OCI-LY7 (cell line): ENCODE results near the gene PRKX. TPM values are rescaled to one million over a fixed set of nuclear protein-coding genes. Genes with fewer than 3 reads are reported as not detected.
"Not testable (repeated sequence)": the region's sequence is repeated elsewhere in the genome, so short reads cannot be mapped to it uniquely, and the experiment has no call there.

Experiments
- BruUV-seq: library from RNA; stranded (reverse); fragments of 400-500 nt; replicated peaks from 2 replicates; lab custom pipeline; 2021; lab: Mats Ljungman, UMichigan
- CTCF ChIA-PET: fragments of 300-600 bp; sonication (Branson Sonifier 250); formaldehyde crosslinking; loops from one replicate; lab custom pipeline; 2022; ENCODE audit warnings: antibody characterized with exemption; ENCODE audit not compliant: unreplicated experiment; lab: Charles Lee
- POLR2A ChIA-PET: fragments of 300-600 bp; sonication (Branson Sonifier 250); formaldehyde crosslinking; loops from one replicate; lab custom pipeline; 2022; ENCODE audit warnings: antibody characterized with exemption; lab: Charles Lee
- DNase-seq: peaks from one replicate; pipeline ENCODE4 v3.0.0-alpha.2; 2015; ENCODE audit warnings: low spot score
- H2AFZ ChIP-seq: fragments of 200-600 bp; sonication (generic), shearing (Covaris generic); 2 replicates; pipeline ENCODE4 v1.6.1; 2014; ENCODE audit warnings: mild to moderate bottlenecking, antibody characterized with exemption, low read length, moderate library complexity
- H3K27ac ChIP-seq: fragments of 200-600 bp; sonication (generic); 2 replicates; pipeline ENCODE4 v1.5.1; 2014; ENCODE audit warnings: mixed run types, low read depth, mild to moderate bottlenecking, moderate library complexity, low read length, inconsistent platforms; ENCODE audit not compliant: poor library complexity, severe bottlenecking
- H3K36me3 ChIP-seq: fragments of 200-600 bp; sonication (generic); 2 replicates; pipeline ENCODE4 v1.6.1; 2014; ENCODE audit warnings: mild to moderate bottlenecking, antibody characterized with exemption, low read length, moderate library complexity, mixed read lengths; ENCODE audit not compliant: insufficient read depth
- H3K4me1 ChIP-seq: fragments of 200-600 bp; sonication (generic); 2 replicates; pipeline ENCODE4 v1.5.1; 2014; ENCODE audit warnings: mild to moderate bottlenecking, low read length; ENCODE audit not compliant: insufficient read depth, poor library complexity, severe bottlenecking
- H3K4me2 ChIP-seq: fragments of 200-600 bp; sonication (generic); 2 replicates; pipeline ENCODE4 v1.6.1; 2014; ENCODE audit warnings: mild to moderate bottlenecking, low read length
- H3K4me3 ChIP-seq: fragments of 200-600 bp; sonication (generic); 2 replicates; pipeline ENCODE4 v1.5.1; 2014; ENCODE audit warnings: mild to moderate bottlenecking, low read depth, low read length; ENCODE audit not compliant: poor library complexity, severe bottlenecking
- H3K79me2 ChIP-seq: fragments of 200-600 bp; sonication (generic); 2 replicates; pipeline ENCODE4 v1.6.1; 2016; ENCODE audit warnings: low read depth, mild to moderate bottlenecking, low read length, moderate library complexity, mixed read lengths; ENCODE audit not compliant: insufficient read depth
- H3K9me2 ChIP-seq: fragments of 200-600 bp; sonication (generic); 2 replicates; pipeline ENCODE4 v1.6.1; 2016; ENCODE audit warnings: mild to moderate bottlenecking, low read length, mixed read lengths; ENCODE audit not compliant: insufficient read depth
- H3K9me3 ChIP-seq: fragments of 200-600 bp; sonication (generic); 2 replicates; pipeline ENCODE4 v1.6.1; 2014; ENCODE audit warnings: mild to moderate bottlenecking, mixed run types, low read length, mixed read lengths
- H4K20me1 ChIP-seq: fragments of 200-600 bp; sonication (generic); 2 replicates; pipeline ENCODE4 v1.6.1; 2014; ENCODE audit warnings: mild to moderate bottlenecking, antibody characterized with exemption, low read length, moderate library complexity, mixed read lengths; ENCODE audit not compliant: insufficient read depth
- EZH2phosphoT487 ChIP-seq: fragments of 200-600 bp; sonication (generic); IDR thresholded peaks from 2 replicates; pipeline ENCODE4 v1.6.1; 2018; ENCODE audit warnings: low read depth, borderline replicate concordance, mild to moderate bottlenecking, mixed run types, antibody characterized with exemption, low read length, moderate library complexity, mixed read lengths
- intact Hi-C: fragments of 100-400 bp; cut with micrococcal nuclease; formaldehyde crosslinking; loops from one replicate; pipeline ENCODE4 v1.10.0; 2022; ENCODE audit not compliant: unreplicated experiment
- total RNA-seq, 2 experiments: library from RNA; depleted of rRNA in 1 of 2; stranded (reverse); fragments of >200 nt in 1 of 2; shearing (Covaris generic) in 1 of 2; gene quantifications; 2 replicates each; pipeline ENCODE4 v1.2.3, GENCODE V29; 2014 to 2022
- TF ChIP-seq, protein P1 (sequence below): fragments of 200-600 bp; sonication (generic); conservative IDR thresholded peaks from 2 replicates; pipeline ENCODE4 v1.5.1; 2014; ENCODE audit warnings: mild to moderate bottlenecking, antibody characterized with exemption, low read length, moderate library complexity, mixed read lengths

PRKX gene
- total RNA-seq, 2 experiments from 2014 or later: 14.6 to 23.6 TPM

DNA sequence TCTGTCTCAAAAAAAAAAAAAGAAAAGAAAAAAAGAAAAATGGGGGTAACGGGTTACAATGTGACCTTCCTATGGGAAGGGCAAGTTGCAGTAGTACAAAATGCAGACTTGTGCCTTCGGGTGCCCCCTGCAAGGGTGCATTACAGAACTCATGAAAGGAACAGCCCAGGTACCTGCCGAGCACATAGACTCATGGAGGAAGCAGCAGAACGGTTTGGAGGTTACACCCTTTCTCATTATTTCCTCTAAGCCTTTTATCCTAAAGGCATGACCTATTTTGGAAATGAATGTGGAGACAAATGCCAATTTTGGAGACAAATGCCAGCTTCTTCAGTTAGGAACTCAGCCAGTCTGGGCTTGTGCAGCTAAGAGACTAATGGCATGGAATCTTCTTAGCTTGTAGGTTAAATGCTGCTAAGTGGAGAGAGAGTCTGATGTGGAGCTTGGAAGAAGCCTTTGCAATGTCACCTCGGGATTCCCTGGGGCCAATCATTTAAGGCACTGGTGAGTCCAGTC lies 44.1 kb upstream of the PRKX start:
- no peak overlapping the region for H3K4me2 ChIP-seq
- H3K9me2 ChIP-seq: no peaks in the 10 kb centered on the region
- no peaks in the 10 kb centered on the region for H3K4me1 ChIP-seq
- POLR2A ChIA-PET: no interaction called here
- TF ChIP-seq, protein P1, sequence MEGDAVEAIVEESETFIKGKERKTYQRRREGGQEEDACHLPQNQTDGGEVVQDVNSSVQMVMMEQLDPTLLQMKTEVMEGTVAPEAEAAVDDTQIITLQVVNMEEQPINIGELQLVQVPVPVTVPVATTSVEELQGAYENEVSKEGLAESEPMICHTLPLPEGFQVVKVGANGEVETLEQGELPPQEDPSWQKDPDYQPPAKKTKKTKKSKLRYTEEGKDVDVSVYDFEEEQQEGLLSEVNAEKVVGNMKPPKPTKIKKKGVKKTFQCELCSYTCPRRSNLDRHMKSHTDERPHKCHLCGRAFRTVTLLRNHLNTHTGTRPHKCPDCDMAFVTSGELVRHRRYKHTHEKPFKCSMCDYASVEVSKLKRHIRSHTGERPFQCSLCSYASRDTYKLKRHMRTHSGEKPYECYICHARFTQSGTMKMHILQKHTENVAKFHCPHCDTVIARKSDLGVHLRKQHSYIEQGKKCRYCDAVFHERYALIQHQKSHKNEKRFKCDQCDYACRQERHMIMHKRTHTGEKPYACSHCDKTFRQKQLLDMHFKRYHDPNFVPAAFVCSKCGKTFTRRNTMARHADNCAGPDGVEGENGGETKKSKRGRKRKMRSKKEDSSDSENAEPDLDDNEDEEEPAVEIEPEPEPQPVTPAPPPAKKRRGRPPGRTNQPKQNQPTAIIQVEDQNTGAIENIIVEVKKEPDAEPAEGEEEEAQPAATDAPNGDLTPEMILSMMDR: no peak
- TF ChIP-seq EZH2phosphoT487: no peak
- CTCF ChIA-PET: no interaction called here
- no peaks in the 10 kb centered on the region for H3K79me2 ChIP-seq
- intact Hi-C loops: no loop called here
- no peaks in the 10 kb centered on the region for H4K20me1 ChIP-seq
- no peak overlapping the region for H2AFZ ChIP-seq
- no peak for DNase-seq
- H3K9me3 ChIP-seq: no peaks in the 10 kb centered on the region
- no peak overlapping the region for H3K4me3 ChIP-seq
- no TSS peak for BruUV-seq
- H3K27ac ChIP-seq: no peak overlapping the region
- no peaks in the 10 kb centered on the region for H3K36me3 ChIP-seq

GRCh38 chrX:3748052-3748559 lies 34.7 kb upstream of the PRKX start:
- ChIA-PET POLR2A (no interaction called here), CTCF (no interaction called here)
- TF ChIP-seq EZH2phosphoT487: no peak
- TF ChIP-seq, protein P1: no peak
- Histone ChIP-seq H3K79me2 (no peaks in the 10 kb centered on the region), H3K9me3 (no peaks in the 10 kb centered on the region), H3K36me3 (no peaks in the 10 kb centered on the region), H3K4me1 (no peaks in the 10 kb centered on the region), H3K27ac (no peak overlapping the region), H2AFZ (no peak overlapping the region), H4K20me1 (no peaks in the 10 kb centered on the region), H3K4me3 (no peak overlapping the region), H3K9me2 (no peaks in the 10 kb centered on the region), H3K4me2 (no peak overlapping the region)
- BruUV-seq: no TSS peak
- DNase-seq: no peak
- intact Hi-C loops: no loop called here

DNA sequence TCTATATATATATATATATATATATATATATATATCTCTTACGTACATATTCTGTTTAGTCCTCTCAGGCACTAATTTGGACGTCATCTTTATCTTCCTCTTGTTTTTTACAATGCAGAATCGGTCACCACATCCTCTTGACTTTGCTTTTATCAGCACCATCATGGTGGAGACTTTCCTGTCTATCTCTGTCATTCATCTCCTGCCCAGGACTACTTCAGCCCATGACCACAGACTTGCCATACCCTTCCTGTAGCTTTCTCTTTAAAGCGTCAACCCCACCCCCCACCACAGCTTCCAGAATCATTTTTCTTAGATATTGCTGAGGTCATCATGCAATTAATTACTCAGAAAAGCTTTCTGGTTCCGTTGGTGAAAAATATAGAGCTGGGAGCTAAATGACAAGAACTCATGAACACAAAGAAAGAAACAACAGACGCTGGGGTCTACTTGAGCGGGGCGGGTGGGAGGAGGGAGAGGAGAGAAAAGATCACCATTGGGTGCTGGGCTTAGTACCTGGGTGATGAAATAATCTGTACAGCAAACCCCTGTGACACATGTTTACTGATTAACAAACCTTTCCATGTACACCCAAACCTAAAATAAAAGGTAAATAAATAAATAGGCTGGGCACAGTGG lies 30.5 kb upstream of the PRKX start:
- POLR2A ChIA-PET: interaction anchor here (0.6 kb wide), 1 partner anchor 351 kb away, joined by 4 read pairs; no protein-coding TSS in a partner anchor
- CTCF ChIA-PET: no interaction called here

DNA sequence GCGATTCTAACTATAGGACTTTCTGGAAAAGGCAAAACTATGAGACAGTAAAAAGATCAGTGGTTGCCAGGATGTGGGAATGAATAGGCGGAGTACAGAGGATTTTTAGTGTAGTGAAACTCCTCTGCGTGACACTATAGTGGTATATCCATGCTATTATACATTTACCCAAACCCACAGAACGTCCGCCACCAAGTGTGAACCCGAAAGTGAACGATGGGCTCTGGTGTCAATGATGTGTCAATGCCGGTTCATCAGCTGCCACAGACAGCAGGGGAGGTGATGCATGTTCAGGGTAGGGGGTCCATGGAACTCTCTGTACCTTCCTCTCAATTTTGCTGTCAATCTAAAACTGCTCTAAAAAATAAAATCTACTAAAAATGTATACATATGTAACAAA lies 27.5 kb upstream of the PRKX start:
- DNase-seq, H2AFZ ChIP-seq, BruUV-seq, H3K9me2 ChIP-seq, intact Hi-C loops, CTCF ChIA-PET, H3K79me2 ChIP-seq, H3K4me1 ChIP-seq, H3K4me2 ChIP-seq, H3K4me3 ChIP-seq, H3K9me3 ChIP-seq, H3K36me3 ChIP-seq, H3K27ac ChIP-seq, H4K20me1 ChIP-seq: not testable (repeated sequence)
- POLR2A ChIA-PET: interaction anchor here (0.6 kb wide), 2 partner anchors 130 to 598 kb away, joined by 5 to 6 read pairs; no protein-coding TSS in a partner anchor

More for the DNA sequence above, 30.5 kb upstream of the PRKX start:
- DNase-seq: no peak
- no TSS peak for BruUV-seq
- Histone ChIP-seq H3K4me2 (no peak overlapping the region), H3K9me3 (no peaks in the 10 kb centered on the region), H3K36me3 (no peaks in the 10 kb centered on the region), H4K20me1 (no peaks in the 10 kb centered on the region), H3K79me2 (no peaks in the 10 kb centered on the region), H3K4me3 (no peak overlapping the region), H2AFZ (no peak overlapping the region), H3K27ac (no peak overlapping the region), H3K9me2 (no peaks in the 10 kb centered on the region), H3K4me1 (no peaks in the 10 kb centered on the region)
- intact Hi-C loops: no loop called here
- no peak for TF ChIP-seq EZH2phosphoT487
- TF ChIP-seq, protein P1: no peak
